Fibroblast of lung (primary cell): Measurements from ENCODE around the gene YES1.

Source experiments
- CTCF ChIP-seq, 2 donors: IDR thresholded peaks in 1 of 2; conservative IDR thresholded peaks in 1 of 2; 1 replicate in 1 of 2; 2 replicates in 1 of 2; pipeline ENCODE4 v1.5.1; 2011 to 2012; ENCODE audit warnings: low read length in 2 of 2, control low read depth in 1 of 2, inconsistent platforms in 1 of 2, low read depth in 1 of 2, mild to moderate bottlenecking in 1 of 2
- EZH2 ChIP-seq: IDR thresholded peaks from 2 replicates; pipeline ENCODE4 v1.5.1; 2012; ENCODE audit warnings: low read length, control low read depth, mild to moderate bottlenecking; ENCODE audit errors: missing control alignments

GRCh38 chr18:750456-750855, 61.6 kb downstream of the YES1 start:
- TF ChIP-seq CTCF (conservative IDR thresholded peaks at IDR 0.05 in 1 of 2, IDR thresholded peaks at IDR 0.05 in 1 of 2; ENCODE audit: low read depth in 1 of 2, low read length in 2 of 2) (no peak), EZH2 (no peak)
